Neural progenitor cell (in vitro differentiated cells): ENCODE results near the gene WDR75. TPM values are rescaled to one million over a fixed set of nuclear protein-coding genes. Genes with fewer than 3 reads are reported as not detected.

Source experiments
- DNase-seq: peaks from one replicate; pipeline ENCODE4 v3.0.0-alpha.2; 2016; ENCODE audit warnings: low spot score
- H2AFZ ChIP-seq: fragments of 200-600 bp; sonication (generic); replicated peaks from 2 replicates; pipeline ENCODE4 v1.6.1; 2016; ENCODE audit warnings: antibody characterized with exemption
- H3F3A ChIP-seq: fragments of 200-600 bp; sonication (generic); 2 replicates; pipeline ENCODE4 v1.6.1; 2016; ENCODE audit warnings: antibody characterized with exemption, low read depth
- H3K27ac ChIP-seq: fragments of 200-600 bp; sonication (generic); 2 replicates; pipeline ENCODE4 v1.5.1; 2016; ENCODE audit warnings: mild to moderate bottlenecking
- H3K27me3 ChIP-seq: fragments of 200-600 bp; sonication (generic); 2 replicates; pipeline ENCODE4 v1.6.1; 2016; ENCODE audit warnings: mild to moderate bottlenecking, moderate library complexity
- H3K36me3 ChIP-seq: fragments of 200-600 bp; sonication (generic); 2 replicates; pipeline ENCODE4 v1.5.1; 2016
- H3K4me1 ChIP-seq: fragments of 200-600 bp; sonication (generic); 2 replicates; pipeline ENCODE4 v1.6.1; 2016; ENCODE audit warnings: mixed run types
- H3K4me2 ChIP-seq: fragments of 200-600 bp; sonication (generic); 2 replicates; pipeline ENCODE4 v1.6.1; 2016
- H3K4me3 ChIP-seq: fragments of 200-600 bp; sonication (generic); 2 replicates; pipeline ENCODE4 v1.5.1; 2016
- H3K79me2 ChIP-seq: fragments of 200-600 bp; sonication (generic); 2 replicates; pipeline ENCODE4 v1.6.1; 2016; ENCODE audit warnings: low read depth
- H3K9ac ChIP-seq: fragments of 200-600 bp; sonication (generic); 2 replicates; pipeline ENCODE4 v1.6.1; 2016
- H3K9me3 ChIP-seq: fragments of 200-600 bp; sonication (generic); 2 replicates; pipeline ENCODE4 v1.5.1; 2016; ENCODE audit warnings: low read depth
- H4K20me1 ChIP-seq: fragments of 200-600 bp; sonication (generic); 2 replicates; pipeline ENCODE4 v1.6.1; 2016; ENCODE audit warnings: low read depth
- H3K27ac Mint-ChIP-seq: 3 replicates; pipeline ENCODE4 v1.8.0; 2021; ENCODE audit warnings: mixed read lengths
- H3K27me3 Mint-ChIP-seq: 2 replicates; pipeline ENCODE4 v1.8.0; 2022; ENCODE audit warnings: low read depth, mild to moderate bottlenecking, inconsistent platforms, moderate library complexity, mixed read lengths; ENCODE audit not compliant: insufficient read depth
- H3K36me3 Mint-ChIP-seq: 3 replicates; pipeline ENCODE4 v1.8.0; 2021; ENCODE audit warnings: mixed read lengths
- H3K4me1 Mint-ChIP-seq: 3 replicates; pipeline ENCODE4 v1.8.0; 2021; ENCODE audit warnings: mixed read lengths
- H3K4me3 Mint-ChIP-seq: 3 replicates; pipeline ENCODE4 v1.8.0; 2021; ENCODE audit warnings: mild to moderate bottlenecking, moderate library complexity, mixed read lengths
- H3K9me3 Mint-ChIP-seq: 3 replicates; pipeline ENCODE4 v1.8.0; 2020; ENCODE audit warnings: mixed read lengths
- EZH2 ChIP-seq: fragments of 200-600 bp; sonication (generic); IDR thresholded peaks from 2 replicates; pipeline ENCODE4 v1.6.1; 2017; ENCODE audit warnings: antibody characterized with exemption, mild to moderate bottlenecking, moderate library complexity
- EZH2phosphoT487 ChIP-seq: fragments of 200-600 bp; sonication (generic); IDR thresholded peaks from 2 replicates; pipeline ENCODE4 v1.6.1; 2017; ENCODE audit warnings: antibody characterized with exemption
- total RNA-seq: library from RNA; depleted of rRNA; stranded (reverse); fragments of >200 nt; gene quantifications from 2 replicates; pipeline ENCODE4 v1.2.3, GENCODE V29; 2015; ENCODE audit warnings: low replicate concordance
- TF ChIP-seq, protein P1 (sequence below): fragments of 200-600 bp; sonication (generic); IDR thresholded peaks from 2 replicates; pipeline ENCODE4 v1.5.1; 2017; ENCODE audit warnings: antibody characterized with exemption, mild to moderate bottlenecking

Gene WDR75
- total RNA-seq, 1 donor from 2014 or later: 121 TPM

DNA sequence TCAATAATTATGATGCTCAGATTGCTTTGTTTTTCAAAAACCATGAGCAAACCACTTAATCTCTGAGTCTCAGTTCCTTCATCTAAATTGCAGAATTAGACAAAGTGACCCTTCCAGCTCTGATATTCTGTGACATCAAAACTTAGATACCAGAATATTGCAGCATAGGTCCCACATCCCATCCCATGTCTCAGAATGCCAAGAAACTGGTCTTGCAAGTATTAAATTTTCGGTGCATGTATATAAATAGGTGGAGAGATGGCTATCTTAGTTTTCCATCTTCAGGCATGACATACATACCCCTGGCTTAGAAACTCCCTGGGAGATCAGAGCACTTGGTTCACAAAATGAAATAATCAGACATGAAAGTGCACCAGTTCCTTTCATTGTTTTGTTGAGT, 39.8 kb downstream of the WDR75 start:
- DNase-seq: no peak
- H4K20me1 ChIP-seq: no peaks in the 10 kb centered on the region
- peaks cover 2% of the 10 kb centered on the region for H3K36me3 ChIP-seq
- H3K4me1 Mint-ChIP-seq: no peaks in the 10 kb centered on the region
- H3K27me3 ChIP-seq: no peaks in the 10 kb centered on the region
- H3K4me3 Mint-ChIP-seq: no peak overlapping the region
- no peak overlapping the region for H3K4me3 ChIP-seq
- H3F3A ChIP-seq: no peaks in the 10 kb centered on the region
- no peaks in the 10 kb centered on the region for H3K9me3 Mint-ChIP-seq
- no peaks in the 10 kb centered on the region for H3K4me1 ChIP-seq
- no peak overlapping the region for H2AFZ ChIP-seq
- no peak overlapping the region for H3K9ac ChIP-seq
- H3K9me3 ChIP-seq: no peaks in the 10 kb centered on the region
- no peak overlapping the region for H3K27ac Mint-ChIP-seq
- H3K4me2 ChIP-seq: no peak overlapping the region
- H3K27me3 Mint-ChIP-seq: no peaks in the 10 kb centered on the region
- H3K27ac ChIP-seq: no peak overlapping the region
- peaks cover 5% of the 10 kb centered on the region for H3K36me3 Mint-ChIP-seq
- TF ChIP-seq EZH2 (no peak), EZH2phosphoT487 (no peak)
- TF ChIP-seq, protein P1, sequence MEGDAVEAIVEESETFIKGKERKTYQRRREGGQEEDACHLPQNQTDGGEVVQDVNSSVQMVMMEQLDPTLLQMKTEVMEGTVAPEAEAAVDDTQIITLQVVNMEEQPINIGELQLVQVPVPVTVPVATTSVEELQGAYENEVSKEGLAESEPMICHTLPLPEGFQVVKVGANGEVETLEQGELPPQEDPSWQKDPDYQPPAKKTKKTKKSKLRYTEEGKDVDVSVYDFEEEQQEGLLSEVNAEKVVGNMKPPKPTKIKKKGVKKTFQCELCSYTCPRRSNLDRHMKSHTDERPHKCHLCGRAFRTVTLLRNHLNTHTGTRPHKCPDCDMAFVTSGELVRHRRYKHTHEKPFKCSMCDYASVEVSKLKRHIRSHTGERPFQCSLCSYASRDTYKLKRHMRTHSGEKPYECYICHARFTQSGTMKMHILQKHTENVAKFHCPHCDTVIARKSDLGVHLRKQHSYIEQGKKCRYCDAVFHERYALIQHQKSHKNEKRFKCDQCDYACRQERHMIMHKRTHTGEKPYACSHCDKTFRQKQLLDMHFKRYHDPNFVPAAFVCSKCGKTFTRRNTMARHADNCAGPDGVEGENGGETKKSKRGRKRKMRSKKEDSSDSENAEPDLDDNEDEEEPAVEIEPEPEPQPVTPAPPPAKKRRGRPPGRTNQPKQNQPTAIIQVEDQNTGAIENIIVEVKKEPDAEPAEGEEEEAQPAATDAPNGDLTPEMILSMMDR: no peak
- H3K79me2 ChIP-seq: no peaks in the 10 kb centered on the region

DNA sequence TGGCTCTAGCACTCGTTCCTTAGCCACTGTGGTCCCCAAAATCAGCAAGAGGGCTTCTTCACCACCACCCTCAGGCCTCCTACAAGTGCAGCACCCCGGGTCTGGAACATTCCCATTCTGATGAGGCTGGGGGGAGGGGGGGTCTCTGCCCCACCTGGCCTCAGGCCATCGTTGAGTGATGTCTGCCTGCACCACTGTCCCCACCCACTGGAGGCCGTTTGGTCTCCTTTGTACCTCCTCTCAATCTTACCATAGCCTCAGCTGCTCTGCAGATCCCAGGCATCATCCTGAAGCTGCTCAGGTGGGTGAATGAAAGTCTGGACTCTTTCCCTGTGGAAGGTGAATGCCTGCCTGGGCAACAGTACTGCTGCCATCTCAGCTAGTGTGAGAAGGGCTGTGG, 42.3 kb downstream of the WDR75 start:
- H3K9me3 ChIP-seq: no peaks in the 10 kb centered on the region
- H3K27ac ChIP-seq: no peak overlapping the region
- no peak overlapping the region for H3K4me3 Mint-ChIP-seq
- no peaks in the 10 kb centered on the region for H3K4me1 Mint-ChIP-seq
- TF ChIP-seq, protein P1: no peak
- TF ChIP-seq EZH2: no peak
- TF ChIP-seq EZH2phosphoT487: no peak
- no peaks in the 10 kb centered on the region for H3K4me1 ChIP-seq
- H3K27me3 ChIP-seq: no peaks in the 10 kb centered on the region
- no peaks in the 10 kb centered on the region for H3F3A ChIP-seq
- DNase-seq: no peak
- H3K27me3 Mint-ChIP-seq: no peaks in the 10 kb centered on the region
- no peaks in the 10 kb centered on the region for H3K9me3 Mint-ChIP-seq
- no peak overlapping the region for H3K4me3 ChIP-seq
- H3K27ac Mint-ChIP-seq: no peak overlapping the region
- no peaks in the 10 kb centered on the region for H3K36me3 Mint-ChIP-seq
- no peaks in the 10 kb centered on the region for H3K79me2 ChIP-seq
- H2AFZ ChIP-seq: no peak overlapping the region
- H4K20me1 ChIP-seq: no peaks in the 10 kb centered on the region
- H3K9ac ChIP-seq: no peak overlapping the region
- H3K4me2 ChIP-seq: no peak overlapping the region
- H3K36me3 ChIP-seq: no peaks in the 10 kb centered on the region

DNA sequence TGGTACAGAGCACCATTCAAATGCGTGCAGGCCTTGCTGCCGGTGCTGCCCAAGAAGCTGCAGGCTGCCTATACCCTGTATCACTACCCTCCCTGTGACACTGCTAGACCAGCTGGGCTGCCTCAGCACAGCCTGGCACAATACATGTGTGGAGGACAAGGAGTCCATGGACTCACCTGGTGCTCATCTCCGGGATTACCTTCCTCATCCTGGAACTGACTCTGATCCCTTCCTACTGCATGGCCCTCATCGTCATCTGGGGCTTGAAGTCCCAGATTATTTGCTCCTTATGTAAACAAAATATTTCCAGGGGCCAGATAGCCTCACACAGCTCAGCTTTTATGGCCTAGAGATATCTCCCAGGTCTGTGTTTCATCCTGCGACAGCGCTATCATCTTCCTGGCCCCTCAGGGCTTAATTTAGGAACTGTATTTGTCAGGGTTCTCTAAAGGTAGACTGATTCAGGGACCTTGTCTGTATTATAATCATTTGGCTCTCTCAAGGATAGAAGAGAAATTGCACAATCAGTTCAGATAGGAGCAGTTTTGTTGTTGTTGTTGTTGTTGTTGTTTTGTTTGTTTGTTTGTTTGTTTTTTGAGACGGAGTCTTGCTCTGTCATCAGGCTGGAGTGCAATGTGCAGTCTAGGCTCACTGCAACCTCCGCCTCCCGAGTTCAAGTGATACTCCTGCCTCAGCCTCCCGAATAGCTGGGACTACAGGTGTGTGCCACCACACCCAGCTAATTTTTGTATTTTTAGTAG, 42.9 kb downstream of the WDR75 start:
- Histone ChIP-seq H3K9me3 (no peaks in the 10 kb centered on the region), H3F3A (no peaks in the 10 kb centered on the region), H3K79me2 (no peaks in the 10 kb centered on the region), H3K27ac (no peak overlapping the region), H3K9ac (no peak overlapping the region), H3K36me3 (no peaks in the 10 kb centered on the region), H3K4me3 (no peak overlapping the region), H3K27me3 (no peaks in the 10 kb centered on the region), H3K4me2 (no peak overlapping the region), H3K4me1 (no peaks in the 10 kb centered on the region), H2AFZ (no peak overlapping the region), H4K20me1 (no peaks in the 10 kb centered on the region)
- H3K4me3 Mint-ChIP-seq: no peak overlapping the region
- no peaks in the 10 kb centered on the region for H3K4me1 Mint-ChIP-seq
- TF ChIP-seq EZH2: no peak
- TF ChIP-seq, protein P1: no peak
- TF ChIP-seq EZH2phosphoT487: no peak
- DNase-seq: no peak
- no peaks in the 10 kb centered on the region for H3K36me3 Mint-ChIP-seq
- no peaks in the 10 kb centered on the region for H3K9me3 Mint-ChIP-seq
- H3K27me3 Mint-ChIP-seq: no peaks in the 10 kb centered on the region
- no peak overlapping the region for H3K27ac Mint-ChIP-seq
